GM21515 (cell line): ENCODE data around the gene TK2.
"Not testable (repeated sequence)": the region's sequence is repeated elsewhere in the genome, so short reads cannot be mapped to it uniquely, and the experiment has no call there.

ENCODE experiments used
- ATAC-seq: cut with Tn5 transposase; IDR thresholded peaks from one replicate; pipeline ENCODE4 v1.9.1; 2021; ENCODE audit not compliant: unreplicated experiment

The TK2 gene

DNA sequence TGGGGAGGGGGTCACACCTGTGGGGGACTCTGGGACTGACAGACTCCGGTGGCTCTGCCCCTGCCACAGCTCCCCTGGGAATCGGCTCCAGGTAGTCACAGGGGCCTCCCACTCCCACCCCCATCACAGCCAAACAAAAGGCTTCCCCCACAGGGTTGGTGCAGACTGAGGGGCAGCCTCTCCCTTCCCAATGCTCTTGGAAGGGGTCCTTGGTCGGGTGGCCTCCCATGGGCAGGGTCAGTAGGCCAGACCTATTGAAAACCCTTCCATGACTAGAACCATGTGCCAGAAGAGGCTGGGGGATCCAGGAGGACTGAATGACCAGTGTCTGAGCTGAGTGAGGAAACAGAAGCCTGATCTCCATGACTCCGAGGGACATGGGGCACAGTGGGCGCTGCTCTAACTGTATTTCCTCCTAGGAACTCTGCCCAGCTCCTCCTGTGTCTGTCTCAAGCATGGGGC is 28.6 kb downstream of the TK2 start:
- ATAC-seq = no peak

DNA sequence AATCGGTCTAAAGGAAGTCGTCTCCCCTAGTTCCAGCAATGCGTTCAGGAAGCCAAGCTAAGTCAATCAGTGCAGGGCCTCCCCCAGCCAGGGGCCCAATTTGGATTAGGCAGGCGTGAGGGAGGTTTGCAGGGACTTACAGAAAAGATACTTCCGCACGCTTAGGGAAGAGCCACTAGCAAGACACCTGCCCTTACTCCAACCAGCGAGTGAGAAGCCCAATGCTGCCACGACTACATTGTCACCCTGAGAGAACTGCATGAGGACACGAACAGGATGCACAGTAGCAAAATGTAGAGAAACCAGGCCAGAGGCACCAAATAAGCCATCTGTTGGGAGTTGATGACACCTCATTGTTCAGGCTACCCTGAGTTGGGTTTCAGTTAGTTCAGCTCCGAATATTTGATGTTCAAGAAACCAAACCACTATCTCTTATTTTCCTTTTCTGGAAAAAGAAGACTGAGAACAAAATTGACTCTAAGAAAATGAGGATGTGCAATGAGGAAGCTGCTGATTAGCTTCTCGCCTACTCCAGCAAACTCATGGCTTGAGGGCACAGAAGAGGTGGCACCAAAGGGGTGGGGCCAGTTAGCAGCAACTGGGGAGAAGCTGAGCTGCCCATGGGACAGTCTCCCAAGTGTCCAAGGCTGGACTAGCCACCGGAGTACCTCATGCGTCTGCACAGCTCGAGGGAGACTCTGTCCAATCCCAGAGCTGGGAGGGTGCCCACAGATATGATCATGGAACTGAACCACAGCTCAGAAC is 29.3 kb downstream of the TK2 start:
- ATAC-seq = no peak

DNA sequence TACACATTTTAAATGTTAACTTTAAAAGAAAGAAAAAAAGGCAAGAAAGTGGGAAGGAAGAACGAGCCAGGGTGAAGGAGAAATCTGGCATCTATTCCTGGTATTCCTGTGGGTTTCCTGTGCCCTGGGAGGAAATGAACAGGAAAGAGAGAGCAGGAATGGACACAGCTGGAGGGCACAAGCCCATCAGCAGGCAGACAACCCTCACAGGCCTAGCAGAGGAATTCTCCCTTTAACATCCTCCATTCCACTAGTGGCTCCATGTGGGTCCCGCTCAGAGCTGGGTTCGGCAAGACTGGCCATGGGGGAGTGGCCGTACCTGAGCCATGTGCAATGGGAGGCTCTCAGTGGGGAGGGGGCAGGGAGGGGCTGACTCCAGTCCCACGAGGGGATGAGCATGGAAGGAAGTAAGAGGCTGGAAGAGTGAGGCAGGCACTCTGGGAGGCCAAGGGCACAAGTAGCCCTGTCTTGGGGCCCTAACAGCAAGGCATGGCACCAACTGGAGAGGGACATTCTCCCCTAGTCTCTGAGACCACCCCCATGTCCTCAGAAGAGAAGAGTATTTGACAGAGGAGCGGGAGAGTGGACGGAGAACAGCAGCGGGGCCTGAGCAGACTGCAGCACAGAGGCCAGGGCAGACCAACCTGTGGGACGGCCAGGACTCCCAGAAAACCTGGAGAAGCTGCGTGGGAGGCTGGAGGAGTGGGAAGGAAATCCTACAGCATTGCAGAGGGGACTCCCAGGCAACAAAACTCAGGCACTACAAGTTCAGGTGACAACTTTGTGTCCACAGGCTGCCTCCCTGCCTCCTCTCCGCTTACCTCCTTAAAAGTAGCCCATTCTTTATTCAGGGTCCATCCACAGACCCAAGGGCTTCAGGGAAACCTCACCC is 30.2 kb downstream of the TK2 start:
- ATAC-seq = no peak

DNA sequence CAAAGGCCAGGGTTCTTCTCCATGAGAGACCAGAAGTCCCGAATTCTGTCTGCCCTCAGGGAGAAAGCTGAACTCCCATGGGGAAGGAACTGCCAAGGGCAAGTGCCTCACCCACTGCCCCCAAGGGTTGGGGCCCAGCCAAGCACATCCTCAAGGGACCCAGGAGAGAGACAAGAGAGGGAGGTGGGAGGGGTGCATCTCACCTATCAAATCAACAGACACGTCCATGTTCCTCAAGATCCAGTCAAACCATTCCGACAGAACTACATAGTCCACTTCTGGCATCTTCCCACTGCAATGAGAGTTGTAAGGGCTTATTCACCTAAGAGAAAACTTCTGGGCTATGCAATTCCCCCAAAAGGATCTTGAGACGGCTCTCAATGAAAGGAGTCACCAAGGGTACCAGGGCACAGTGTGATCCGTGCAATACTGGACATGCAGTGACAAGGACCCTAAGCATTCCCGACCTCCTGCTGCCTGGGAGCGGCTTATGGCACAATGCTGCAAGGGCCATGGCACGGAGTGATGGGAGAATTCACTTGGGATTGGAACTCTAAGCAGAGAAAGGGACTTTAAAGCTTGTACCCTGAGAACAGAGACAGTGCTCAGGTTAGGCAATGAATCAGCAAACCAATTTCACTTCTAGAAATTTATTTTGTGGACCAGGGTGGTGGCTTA is 32.2 kb downstream of the TK2 start:
- ATAC-seq = no peak

- ATAC-seq = peak; percentile 96
These were observed 32.9 kb downstream of the TK2 start for GRCh38 chr16:66516808-66517585.

- ATAC-seq = no peak
These were observed 33.5 kb downstream of the TK2 start for GRCh38 chr16:66516509-66516807.

- ATAC-seq = no peak
These were observed 34.1 kb downstream of the TK2 start for GRCh38 chr16:66515596-66516508.

- ATAC-seq = not testable (repeated sequence)
These were observed 34.8 kb downstream of the TK2 start for GRCh38 chr16:66514980-66515595.

DNA sequence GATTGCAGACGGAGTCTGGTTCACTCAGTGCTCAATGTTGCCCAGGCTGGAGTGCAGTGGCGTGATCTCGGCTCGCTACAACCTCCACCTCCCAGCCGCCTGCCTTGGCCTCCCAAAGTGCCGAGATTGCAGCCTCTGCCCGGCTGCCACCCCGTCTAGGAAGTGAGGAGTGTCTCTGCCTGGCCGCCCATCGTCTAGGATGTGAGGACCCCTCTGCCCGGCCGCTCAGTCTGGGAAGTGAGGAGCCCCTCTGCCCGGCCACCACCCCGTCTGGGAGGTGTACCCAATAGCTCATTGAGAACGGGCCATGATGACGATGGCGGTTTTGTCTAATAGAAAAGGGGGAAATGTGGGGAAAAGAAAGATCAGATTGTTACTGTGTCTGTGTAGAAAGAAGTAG is 35.5 kb downstream of the TK2 start:
- ATAC-seq = not testable (repeated sequence)

GRCh38 chr16:66513111-66513723 is 36.7 kb downstream of the TK2 start:
- no peak for ATAC-seq

DNA sequence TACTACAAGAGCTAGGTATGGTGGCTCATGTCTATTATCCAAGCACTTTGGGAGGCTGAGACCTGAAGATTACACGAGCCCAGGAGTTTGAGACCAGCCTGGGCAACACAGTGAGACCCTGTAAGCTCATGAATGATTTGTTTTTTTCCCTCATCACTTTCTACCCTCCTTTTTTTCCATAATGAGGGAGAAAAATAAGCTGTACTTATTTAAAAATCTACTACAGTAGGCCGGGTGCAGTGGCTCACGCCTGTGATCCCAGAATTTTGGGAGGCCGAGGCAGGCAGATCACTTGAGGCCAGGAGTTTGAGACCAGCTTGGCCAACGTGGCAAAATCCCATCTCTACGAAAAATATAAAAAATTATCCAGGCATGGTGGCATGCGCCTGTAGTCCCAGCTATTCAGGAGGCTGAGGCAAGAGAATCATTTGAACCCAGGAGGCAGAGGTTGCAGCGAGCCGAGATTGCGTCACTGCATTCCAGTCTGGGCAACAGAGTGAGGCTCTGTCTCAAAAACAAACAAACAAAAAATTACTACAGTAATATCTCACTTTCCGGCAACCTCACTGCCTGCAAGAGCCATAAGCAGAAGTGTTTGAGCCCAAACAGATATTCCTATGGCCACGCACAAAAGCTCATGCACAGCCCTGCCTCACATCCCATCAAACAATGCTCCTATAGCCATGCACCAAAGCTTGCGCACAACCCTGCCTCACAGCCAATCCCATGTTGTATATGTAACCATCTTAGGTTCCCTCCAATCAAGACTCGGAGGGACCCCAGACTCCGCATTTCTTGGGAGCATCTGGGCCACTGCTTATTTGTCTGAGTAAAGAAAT is 37.4 kb downstream of the TK2 start:
- ATAC-seq = no peak

DNA sequence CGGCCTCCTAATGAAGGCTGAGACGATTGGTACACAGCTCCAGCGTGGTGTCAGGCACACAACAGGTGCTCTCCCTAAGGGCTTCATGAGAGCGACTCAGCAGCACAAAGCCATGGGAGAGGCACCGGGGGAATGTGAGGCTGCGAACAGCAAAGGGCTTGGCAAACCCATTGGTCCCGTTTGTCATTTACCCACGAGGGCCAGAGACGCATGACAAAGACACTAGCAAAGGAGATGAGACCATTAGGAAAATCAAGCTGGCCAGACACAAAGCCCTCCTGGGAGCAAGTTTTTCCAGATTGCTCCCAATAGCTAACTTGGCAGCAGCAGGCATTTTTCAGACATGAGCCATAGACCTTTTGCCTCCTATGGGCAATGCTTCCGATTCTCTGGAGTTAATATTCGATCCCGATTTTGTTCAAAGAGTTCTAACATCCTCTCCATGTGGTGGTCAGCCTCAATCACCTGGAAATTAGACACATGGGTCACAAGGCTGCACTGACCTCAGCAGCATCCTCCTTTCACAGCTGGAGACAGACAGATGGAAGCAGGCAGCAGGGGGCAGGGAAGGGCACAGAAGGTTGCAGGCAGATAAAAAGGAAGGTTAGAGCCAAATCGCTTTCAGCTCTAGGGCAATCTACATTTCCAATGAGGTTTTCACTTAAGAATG is 38.2 kb downstream of the TK2 start:
- ATAC-seq = no peak

- ATAC-seq = no peak
These were observed 39.0 kb downstream of the TK2 start for GRCh38 chr16:66510711-66511601.

DNA sequence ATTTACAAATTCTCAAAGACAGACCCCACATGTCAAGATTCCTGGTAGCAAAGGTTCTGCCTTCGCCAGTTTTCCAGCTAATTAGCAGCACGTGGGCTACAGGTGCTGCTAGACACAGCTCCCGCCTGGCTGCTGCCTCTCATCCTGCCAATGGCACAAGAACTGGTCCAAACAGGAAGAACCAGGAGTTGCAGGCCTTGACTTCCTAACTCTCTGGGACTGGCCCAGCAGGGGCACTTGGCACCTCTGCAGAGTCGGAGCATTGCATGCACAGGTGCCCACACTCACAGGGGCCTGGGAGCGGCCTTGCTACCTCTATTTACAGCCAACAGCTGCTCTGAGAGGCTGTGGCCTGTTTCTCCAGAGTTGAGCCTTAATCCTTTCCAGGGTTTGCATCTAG is 39.6 kb downstream of the TK2 start:
- no peak for ATAC-seq

DNA sequence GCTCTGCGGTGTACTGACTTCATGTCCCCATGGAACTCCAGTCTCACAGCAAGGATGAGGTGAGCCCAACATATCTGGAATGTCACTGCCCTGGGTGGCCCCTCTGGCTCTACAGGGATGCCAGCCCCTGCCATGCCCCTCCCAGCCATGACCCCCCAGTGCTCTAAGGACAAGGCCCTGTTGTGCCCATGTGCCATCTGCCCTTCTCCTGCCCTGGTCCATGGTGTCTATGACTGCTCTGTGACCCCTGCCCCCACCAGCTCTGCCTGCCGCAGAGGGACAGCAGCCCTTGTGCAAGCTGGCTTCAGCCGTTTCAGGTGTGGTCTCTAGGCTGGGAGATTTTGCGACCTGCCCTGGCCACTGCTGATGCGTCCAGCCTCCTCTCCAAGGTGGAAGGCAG is 40.3 kb downstream of the TK2 start:
- ATAC-seq = no peak

- no peak for ATAC-seq
These were observed 40.9 kb downstream of the TK2 start for GRCh38 chr16:66508914-66509496.
